Hematopoietic multipotent progenitor cell treated with erythropoietin and hydrocortisone succinate and interleukin-3 and kit ligand, for 17 days (in vitro differentiated cells): ENCODE measurements around the gene PHLDA3.
A peak's percentile ranks its signal among the peaks of the same experiment; 100 is the strongest.
"Not testable (repeated sequence)": the region's sequence is repeated elsewhere in the genome, so short reads cannot be mapped to it uniquely, and the experiment has no call there.

ENCODE experiments used
- DNase-seq: peaks from one replicate; pipeline ENCODE4 v3.0.0-alpha.2; 2015; ENCODE audit warnings: low spot score

The PHLDA3 gene

DNA sequence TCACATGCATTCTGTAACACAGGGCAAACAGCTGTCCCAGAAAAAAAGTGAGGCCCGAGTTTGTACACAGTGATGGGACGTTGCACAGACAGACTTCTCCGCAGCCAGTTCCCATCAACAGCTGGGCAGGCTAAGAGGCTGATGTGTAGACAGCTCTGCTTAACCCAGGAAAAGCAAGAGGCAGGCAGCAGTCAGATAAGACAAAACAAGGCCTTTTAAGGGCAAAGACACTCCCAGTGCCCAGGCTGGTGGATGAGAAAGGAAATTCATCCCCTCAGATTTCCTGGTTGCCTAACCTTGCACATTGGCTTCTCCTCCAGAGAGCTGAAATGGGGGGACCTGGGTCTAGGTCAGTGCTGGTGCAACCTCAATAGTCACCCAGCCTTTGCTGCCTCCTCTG, 17.2 kb upstream of the PHLDA3 start:
- DNase-seq, result no peak

DNA sequence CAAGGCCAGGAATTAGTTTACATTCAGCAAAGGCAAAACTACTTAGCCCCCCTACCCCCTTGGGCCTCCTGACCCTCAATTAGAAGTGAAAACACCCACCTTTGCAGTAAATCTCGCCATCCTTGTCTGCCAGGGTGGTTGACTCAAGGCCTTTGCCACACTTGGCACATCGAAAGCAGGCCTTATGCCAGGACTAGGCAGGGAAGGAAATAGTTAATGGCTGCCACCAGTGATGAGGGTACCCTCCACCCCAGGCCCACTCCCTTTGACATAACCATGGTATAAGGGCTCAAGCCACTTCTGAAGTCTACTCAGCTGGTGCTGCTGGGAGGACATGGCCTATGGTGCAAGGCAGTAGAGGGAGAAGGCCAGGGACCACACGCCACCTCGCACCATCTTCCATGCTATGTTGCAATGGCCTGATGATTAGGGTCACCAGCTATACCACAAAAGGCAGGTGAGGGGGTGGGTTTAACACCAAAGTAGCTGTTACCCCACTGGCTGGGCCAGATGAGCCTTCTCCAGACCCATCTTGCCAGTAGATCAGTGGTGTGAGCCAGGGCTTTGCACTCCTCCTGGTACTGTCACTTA, 16.3 kb upstream of the PHLDA3 start:
- DNase-seq, result no peak

DNA sequence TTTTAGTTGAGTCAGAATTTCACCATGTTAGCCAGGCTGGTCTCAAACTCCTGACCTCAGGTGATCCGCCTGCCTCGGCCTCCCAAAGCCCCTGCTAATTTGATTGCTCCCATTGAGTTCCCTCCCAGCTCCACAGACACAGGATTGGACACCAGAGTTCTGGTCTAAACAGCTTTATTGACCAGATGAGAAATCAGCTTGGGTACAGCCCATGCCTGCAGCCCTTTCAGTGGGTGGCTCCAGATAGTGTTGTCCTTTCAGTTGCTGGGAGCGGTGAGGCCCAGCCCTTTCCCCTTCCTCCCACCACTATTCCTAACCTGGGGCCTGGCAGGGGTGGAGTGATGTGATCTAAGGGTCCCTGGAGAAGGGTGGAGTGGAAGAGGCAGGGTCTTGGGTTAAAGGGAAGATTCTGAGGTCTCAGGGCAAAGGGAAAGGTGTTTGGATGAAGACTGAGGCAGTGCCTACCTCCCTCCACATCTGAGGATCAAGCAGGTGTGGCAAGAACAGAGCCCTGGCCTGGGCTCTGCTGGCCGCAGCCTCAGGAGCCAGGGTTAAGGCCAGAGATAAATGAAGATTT, 14.5 kb upstream of the PHLDA3 start:
- DNase-seq, result no peak

DNA sequence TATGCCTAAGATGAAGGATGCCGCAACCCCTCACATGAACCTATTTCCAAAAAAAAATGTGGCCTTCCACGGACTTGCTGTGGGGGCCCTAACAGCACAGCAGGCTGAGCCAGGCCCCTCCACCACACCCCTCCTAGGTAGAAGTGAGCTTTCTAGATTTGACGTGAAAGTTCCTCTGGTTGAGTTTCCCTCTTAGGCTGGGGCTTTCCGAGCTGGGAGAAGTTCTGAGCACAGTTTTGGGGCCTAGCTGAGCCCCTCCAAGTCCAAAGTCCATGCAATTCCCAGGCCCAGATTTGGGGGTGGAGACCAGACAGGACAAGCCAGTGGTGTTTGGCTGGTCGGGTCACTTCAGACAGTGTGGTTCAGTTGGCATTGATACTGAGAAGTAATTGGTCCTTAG, 13.8 kb upstream of the PHLDA3 start:
- no peak for DNase-seq

DNA sequence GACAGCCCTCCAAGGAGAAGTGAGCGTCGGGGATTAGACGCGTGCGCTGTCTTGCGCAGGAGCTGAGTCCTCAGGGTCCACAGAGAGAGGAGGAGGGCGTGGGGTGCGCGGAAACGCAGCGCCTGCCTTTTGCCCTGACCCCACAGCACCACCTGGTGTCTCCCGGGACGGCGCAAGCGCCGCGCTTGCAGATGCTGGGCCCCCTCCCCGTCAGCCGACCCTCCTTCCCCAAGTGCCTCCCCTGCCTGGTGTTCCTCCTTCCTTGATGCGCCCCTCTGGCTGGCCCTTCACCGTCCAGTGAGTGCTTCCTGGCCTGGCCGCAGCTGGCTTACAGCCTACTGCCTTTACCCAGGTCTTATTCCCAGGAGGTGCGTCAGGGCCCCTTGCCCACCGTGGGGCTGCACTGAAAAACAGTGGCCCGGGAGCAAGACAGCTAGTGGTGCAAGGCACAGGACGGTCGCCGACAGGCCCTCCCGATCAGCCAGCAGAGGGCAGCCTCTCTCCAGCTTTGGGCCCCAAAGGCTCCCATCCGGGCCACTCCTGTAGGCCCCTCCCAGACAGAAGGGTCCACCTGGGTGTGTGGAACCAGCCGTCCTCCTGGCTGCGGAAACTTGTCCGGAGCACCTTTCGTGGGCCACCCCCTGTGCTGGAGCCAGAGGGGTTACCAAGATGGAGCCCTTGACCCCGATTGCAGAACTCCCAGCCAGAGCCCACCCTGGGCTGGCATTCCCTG, 12.9 kb upstream of the PHLDA3 start:
- DNase-seq, result peak; percentile 54

DNA sequence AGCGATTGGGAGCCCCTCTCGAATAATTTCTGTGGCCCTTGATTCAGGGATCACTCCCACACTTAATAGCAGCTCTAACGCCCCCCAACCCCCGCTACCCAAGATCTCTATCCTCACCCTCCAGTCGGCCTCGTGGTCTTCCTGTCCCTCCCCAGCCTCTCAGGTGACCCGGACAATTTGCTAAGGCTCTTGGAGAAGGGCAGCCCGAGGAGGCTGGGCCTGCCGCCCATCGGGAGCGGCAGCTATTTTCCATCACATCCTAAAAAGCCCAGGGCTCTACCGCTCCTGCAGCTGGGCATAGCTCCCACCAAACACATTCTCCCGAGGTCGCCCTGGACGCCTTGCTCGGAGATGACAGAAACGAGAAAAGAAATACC, 12.0 kb upstream of the PHLDA3 start:
- no peak for DNase-seq

DNA sequence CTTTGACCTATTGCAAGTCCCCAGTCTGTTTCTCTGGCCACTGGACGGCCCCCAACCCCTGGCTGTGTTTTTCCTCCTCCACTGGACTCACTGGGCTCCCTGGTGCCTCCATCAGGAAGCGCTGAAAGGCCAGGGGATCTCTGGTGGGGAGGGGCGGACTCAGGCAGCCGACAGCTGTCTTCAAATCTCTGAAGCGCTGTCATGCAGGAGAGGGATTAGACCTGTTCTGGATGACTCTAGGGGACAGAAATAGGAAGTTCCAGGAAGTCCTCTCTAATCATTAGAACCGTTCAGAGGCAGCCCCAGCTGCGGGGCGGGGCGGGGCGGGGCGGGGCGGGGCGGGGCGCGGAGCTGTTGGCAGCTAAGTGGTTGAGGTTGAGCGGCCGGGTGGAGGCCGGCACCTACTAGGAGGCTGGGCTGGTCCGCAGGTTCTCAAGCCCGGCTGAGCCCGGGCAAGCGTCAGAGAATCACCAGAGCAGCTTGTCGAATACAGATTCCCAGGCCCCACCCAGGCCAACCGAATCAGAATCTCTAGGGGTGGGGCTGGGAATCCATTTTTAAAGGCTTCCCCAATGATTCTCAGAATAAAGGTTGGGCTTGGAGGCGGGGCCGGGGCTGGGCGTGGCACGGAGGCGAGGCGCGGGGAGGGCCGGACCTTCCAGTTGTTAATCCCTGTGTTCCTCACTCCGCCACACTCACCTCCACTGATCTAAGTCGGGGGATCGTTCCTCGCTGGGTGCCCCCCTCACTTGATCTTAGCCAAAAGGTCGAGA, 11.4 kb upstream of the PHLDA3 start:
- DNase-seq, result peak; percentile 50

DNA sequence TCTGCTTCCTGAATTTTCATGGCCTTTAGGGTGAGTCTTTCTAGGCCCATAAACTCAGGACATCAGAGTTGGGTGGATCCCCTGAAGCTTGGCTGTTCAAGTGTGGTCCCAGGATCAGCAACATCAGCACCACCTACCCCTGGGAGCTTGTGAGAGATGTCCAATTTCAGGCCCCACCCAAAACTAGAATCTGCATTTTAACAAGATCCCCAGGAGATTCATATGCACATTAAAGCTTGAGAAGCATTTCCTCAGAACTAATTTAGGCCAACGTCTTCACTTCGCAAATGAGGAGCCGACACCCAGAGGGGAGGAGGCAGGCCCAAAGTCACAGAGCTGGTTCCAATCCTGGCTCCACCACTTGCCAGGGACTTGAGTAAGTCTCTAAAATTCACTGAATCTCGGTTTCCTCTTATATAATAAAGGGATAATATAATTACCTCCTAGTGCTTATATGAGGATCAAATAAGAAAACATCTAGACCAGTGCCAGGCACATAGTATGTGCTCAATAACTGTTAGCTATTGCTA, 10.3 kb upstream of the PHLDA3 start:
- DNase-seq, result no peak

DNA sequence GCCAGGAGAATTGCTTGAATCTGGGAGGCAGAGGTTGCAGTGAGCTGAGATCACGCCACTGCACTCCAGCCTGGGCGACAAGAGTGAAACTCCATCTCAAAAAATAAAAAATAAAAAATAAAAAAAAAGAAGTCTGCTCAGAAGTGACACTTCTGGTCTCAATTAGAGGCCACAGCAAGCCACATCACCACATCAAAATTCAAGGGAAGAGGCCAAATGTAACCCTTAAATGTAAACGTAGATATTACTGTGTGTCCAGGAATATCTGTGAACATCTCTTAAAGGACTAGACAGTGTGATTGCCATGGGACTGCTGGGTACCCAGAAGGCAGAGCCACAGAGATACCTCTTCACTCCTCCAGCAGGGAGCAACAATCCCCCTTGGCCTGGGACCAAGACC, 9.7 kb upstream of the PHLDA3 start:
- not testable (repeated sequence) for DNase-seq

DNA sequence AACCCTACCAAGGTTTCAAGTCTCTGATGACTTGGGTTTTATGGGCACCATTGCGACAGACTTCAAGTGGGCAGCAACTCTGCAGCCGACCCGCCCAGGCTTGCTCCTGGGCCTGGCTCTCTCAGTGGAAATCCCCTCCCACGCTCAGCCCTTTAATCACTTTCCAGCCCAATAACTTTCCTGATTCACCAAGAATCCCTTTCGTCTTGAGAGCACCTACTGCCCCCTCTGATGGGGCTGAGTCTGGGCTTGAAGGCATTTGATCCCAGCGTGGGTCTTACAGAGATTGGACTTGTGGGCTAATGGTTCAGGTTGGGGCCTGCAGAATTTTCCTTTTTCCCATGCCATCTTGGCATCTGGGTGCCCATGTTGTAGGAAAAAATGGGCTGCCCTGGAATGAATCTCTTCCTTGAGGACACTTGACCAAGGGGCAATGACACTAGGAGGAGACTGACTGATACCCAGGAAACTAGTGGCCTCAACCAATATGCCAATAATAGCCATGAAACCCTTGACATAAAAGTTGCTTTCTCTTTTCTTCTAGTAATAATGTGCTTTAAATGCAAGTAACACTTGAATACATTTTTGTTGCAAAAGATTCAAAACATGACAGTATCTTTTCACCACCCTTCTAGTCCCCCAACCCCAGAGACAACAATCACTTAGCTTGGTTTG, 7.8 kb upstream of the PHLDA3 start:
- DNase-seq, result no peak

DNA sequence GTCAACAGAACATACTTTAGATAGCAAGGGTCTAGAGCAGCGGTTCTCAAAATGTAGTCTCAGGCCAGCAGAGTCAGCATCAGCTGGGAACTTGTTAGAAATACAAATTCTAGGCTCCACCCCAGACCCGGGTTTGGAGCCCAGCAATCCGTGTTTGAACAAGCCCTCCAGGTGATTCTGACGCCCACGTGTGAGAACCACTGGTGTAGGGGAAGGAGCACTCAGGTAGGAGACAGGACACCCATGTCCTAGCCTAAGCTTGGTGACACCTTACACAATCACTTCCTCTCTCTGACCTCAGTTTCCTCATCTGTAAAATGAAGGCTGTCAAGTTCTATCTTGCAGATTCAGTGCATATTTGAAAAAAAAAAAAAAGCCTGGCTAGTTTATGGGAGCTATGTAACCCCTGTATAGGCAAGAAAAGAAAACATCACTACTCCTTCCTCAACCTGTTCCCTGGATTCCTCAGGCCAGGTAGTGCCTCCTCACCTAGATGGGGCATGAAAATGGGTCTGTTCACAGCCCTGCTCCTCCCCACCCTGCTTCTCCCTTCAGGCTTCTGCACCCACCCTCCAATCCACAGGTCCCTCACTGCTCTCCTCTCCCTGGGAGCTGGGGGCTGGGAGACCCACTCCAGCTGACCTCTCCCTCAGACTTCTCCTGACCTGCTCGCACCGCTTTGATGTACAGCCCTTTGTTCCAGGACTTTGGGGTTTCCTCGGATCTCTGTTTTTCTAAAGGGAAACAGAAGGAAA, 7.1 kb upstream of the PHLDA3 start:
- DNase-seq, result no peak

DNA sequence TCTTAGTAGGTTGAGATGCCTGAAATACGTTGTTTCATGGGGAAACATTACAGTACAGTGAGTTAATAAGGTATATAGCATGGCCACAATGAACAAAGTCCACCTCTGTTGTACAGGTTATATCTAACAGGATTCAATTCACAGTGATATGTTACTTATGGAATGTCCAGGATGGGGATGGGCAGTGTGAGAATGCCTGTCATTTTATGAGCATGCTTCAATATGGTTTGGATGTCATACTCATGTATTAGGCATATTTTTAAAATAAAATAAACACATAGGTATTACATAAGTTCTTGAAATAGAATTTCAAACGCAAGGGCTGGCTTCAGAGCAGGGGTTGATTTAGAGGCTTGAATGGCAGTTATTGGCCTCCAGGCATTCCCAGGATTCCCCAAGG, 6.1 kb upstream of the PHLDA3 start:
- DNase-seq, result no peak

DNA sequence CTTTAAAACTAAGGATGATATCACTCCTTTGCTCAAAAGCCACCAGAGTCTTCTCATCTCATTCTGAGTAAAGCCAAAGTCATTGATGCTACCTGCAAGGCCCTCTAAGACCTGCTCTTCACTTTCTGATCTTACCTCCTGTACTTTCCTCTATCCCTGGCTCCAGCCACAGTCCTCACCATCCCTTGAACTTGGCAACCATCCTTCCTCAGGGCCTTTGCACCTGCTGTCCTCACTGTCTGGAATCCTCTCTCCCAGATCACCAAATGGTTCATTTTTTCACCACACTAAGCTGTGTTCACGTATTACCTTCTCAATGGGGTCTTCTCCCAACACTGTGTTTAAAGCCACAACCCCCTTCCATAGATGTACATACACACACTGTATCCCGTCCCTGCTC, 4.3 kb upstream of the PHLDA3 start:
- no peak for DNase-seq

DNA sequence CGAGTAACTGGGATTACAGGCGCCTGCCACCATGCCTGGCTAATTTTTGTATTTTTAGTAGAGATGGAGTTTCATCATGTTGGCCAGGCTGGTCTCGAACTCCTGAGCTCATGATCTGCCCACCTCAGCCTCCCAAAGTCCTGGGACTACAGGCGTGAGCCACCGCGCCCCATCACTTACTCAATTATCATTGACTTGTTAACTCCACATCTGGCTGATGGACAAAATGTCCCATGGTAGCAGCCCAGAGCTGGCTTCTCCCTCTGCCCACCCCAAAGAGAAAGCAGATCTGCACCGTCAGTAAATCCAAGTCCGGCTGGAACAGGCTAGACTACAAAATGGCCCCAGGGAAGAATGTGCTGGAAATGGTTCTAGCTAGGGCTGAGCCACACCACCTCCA, 3.3 kb upstream of the PHLDA3 start:
- not testable (repeated sequence) for DNase-seq

DNA sequence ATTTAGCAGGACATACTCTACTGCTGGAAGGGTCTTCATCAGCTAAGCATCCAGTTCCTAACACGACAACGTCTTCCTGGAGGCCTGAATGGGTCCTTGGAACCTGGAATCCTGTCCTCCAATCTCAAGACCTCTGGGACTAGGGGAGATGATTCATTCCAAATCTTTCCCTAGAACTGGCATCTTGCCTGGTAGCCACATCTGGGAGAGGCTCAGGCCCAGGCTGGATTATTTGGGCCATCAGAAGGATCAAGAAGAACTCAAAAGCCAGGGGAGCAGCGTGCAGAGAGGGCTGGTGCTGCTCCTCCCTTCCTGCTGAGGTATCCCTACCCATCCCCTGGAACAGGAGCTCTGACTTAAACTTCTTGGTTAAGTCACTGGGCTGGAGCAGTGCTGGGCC, 2.8 kb upstream of the PHLDA3 start:
- no peak for DNase-seq

DNA sequence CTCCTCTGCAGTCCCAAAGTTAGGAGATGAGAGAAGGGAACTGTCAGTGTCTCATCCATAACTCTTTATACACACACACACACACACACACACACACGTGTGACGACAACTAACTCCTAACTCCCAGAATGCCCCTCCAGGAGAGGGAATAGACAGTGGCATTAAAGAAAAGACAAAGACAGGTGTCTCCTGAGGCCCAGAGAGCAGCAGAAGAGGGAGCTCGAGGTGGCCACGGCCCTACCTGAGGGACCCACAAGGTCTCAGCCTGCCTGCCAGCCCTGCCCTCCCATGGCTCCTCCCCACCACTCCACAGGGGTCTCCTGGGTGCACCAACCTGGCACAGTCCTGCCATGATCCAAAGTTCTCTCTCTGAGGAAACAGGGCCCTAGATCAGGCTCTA, 1.6 kb upstream of the PHLDA3 start:
- DNase-seq, result no peak

DNA sequence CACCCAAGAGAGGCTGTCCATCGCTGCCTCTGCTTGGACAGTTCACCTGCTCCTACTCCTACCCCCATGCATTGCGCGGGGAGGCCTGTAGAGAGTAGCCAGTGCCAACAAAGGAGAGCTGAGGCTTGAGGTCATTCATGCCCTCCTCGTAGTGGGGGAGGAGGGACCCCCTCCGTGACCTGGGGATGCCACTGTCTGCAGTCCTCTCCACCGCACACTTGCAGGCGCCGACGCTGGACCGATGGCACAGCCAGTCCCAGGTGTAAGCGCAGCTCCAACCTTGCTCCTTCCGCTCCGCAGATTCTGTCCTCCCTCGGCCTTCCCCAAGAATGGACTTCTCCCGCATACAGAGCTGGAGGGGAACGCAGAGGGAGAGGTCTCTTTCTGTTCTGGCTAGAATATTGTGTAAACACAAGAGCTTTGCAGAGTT, 672 bp upstream of the PHLDA3 start:
- DNase-seq, result no peak

DNA sequence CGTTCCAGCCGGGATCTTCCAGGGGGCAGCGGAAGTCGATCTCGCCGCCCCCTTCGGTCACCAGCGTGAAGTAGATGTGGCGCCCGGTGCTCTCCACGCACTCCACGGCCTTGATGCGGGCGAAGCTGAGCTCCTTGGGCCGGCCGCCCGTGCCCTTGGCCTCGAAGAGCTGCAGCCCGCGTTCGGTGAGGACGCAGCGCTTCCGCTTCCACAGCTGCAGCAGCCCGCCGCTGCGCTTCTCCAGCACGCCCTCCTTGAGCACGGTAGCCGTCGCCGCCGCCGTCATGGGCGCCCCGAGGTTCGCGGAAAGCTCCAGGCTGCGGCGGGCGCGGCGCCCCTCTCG, 516 bp downstream of the PHLDA3 start:
- no peak for DNase-seq

DNA sequence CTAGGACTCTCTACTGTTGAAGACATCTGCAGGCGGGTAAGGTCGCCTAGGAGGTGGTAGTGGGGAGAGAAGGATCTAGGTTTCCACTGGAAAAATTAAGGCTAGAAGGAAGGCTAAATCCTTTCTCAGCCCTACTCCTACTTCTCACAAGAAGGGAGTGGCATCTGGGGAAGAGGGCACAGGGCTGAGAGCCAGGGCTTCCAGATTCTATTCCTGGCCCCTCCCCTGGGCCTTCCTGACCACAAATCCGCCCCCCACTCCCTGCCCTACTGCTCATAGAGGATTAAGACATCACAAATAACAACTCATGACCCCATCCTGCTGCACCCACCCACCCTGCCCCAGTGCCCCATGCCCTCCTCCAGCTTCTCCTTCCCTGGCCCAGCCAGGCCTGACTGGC, 2.5 kb downstream of the PHLDA3 start:
- DNase-seq, result no peak

DNA sequence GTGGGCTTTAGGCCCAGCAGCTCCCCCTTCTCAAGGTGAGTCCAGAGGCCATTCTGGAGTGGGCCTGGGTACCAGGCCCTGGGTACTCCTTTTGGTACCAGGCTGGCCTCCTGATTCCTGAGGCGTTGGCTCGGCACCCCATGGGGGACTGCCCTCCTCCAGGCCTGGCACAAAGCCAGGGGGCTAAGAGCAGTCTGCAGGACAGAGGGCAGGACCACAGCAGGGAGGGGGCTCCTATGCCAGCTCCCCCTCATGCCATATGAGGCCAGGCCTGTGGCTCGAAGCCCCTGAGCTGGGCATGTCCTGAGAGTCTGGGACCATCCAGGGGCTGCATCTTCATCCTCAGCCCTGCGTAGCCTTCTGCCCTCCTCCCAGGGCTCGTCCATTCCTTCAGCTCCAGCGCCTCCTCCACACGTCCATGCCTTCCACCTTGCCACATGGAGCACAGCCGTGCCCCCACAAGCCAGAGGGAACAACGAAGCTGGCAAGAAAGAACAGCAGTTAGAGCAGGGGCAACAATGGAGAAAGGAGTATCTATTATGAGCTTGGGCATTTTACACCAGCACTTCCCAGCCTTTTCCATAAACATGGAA, 3.2 kb downstream of the PHLDA3 start:
- no peak for DNase-seq

DNA sequence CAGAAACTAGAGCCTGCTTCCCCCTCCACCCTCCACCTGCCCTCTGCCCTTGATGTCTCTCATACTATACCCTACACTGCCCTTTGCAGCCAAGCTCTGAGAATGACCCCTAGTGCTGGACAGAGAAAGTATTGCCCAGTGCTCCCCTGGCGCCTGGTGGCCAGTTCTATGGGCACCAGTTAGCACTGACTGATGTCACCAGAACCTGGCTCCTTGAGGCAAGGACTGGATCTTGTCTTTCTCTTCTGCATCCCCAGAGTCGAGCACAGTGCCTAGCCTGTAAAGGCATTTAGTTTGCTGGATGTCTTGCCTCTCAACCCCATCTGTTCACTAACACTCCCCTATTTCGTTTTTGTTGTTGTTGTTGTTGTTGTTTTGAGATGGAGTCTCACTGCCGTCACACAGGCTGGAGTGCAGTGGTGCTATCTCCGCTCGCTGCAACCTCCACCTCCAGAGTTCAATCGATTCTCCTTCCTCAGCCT, 5.9 kb downstream of the PHLDA3 start:
- DNase-seq, result no peak
